ENCODE measurements around the gene LOXL1.
"Not testable (repeated sequence)": the region's sequence is repeated elsewhere in the genome, so short reads cannot be mapped to it uniquely, and the experiment has no call there.

LOXL1 gene

GRCh38 chr15:73934281-73934680, 8.0 kb downstream of the LOXL1 start:
- no peak for TF ChIP-seq CTCF (IDR thresholded peaks at IDR 0.05; ENCODE audit: unreplicated experiment in 3 of 3)
- H3K27ac Mint-ChIP-seq = peak overlapping the region in 1 of 3 experiments; percentile 92
- H3K36me3 Mint-ChIP-seq (ENCODE audit: low read depth) = no peaks in the 10 kb centered on the region
- no peaks in the 10 kb centered on the region for H3K27me3 Mint-ChIP-seq (ENCODE audit: low read depth)
- no peaks in the 10 kb centered on the region for H3K9me3 Mint-ChIP-seq
- H3K4me3 Mint-ChIP-seq = no peak overlapping the region
- H3K4me1 Mint-ChIP-seq = peaks cover 55% of the 10 kb centered on the region

- Mint-ChIP-seq H3K27ac (peak overlapping the region; percentile 88 to 94 (median 92)), H3K4me1 (peaks cover 59% of the 10 kb centered on the region), H3K36me3 (ENCODE audit: low read depth) (no peaks in the 10 kb centered on the region), H3K27me3 (ENCODE audit: low read depth) (no peaks in the 10 kb centered on the region), H3K4me3 (peak overlapping the region; percentile 32 to 75 (median 54)), H3K9me3 (no peaks in the 10 kb centered on the region)
- TF ChIP-seq CTCF (IDR thresholded peaks at IDR 0.05; ENCODE audit: unreplicated experiment in 3 of 3) = no peak
Measured at GRCh38 chr15:73935547-73935946, 9.3 kb downstream of the LOXL1 start.

GRCh38 chr15:73936181-73936580, 9.9 kb downstream of the LOXL1 start:
- Mint-ChIP-seq H3K36me3 (ENCODE audit: low read depth) (no peaks in the 10 kb centered on the region), H3K9me3 (no peaks in the 10 kb centered on the region), H3K4me3 (peak overlapping the region; percentile 54 to 75 (median 55)), H3K27me3 (ENCODE audit: low read depth) (no peaks in the 10 kb centered on the region), H3K4me1 (peaks cover 56% of the 10 kb centered on the region), H3K27ac (peak overlapping the region; percentile 88 to 94 (median 92))
- peak in 2 of 3 experiments; percentile 26 to 39 for TF ChIP-seq CTCF (IDR thresholded peaks at IDR 0.05; ENCODE audit: unreplicated experiment in 3 of 3)

- peaks cover 56% of the 10 kb centered on the region for H3K4me1 Mint-ChIP-seq
- peak overlapping the region; percentile 88 to 94 (median 92) for H3K27ac Mint-ChIP-seq
- TF ChIP-seq CTCF (IDR thresholded peaks at IDR 0.05; ENCODE audit: unreplicated experiment in 3 of 3) = no peak
- H3K36me3 Mint-ChIP-seq (ENCODE audit: low read depth) = no peaks in the 10 kb centered on the region
- peak overlapping the region; percentile 54 to 75 (median 55) for H3K4me3 Mint-ChIP-seq
- H3K27me3 Mint-ChIP-seq (ENCODE audit: low read depth) = no peaks in the 10 kb centered on the region
- no peaks in the 10 kb centered on the region for H3K9me3 Mint-ChIP-seq
Measured at GRCh38 chr15:73936588-73937290, 10.5 kb downstream of the LOXL1 start.

GRCh38 chr15:73937296-73937695, 11.0 kb downstream of the LOXL1 start:
- H3K9me3 Mint-ChIP-seq = no peaks in the 10 kb centered on the region
- no peaks in the 10 kb centered on the region for H3K27me3 Mint-ChIP-seq (ENCODE audit: low read depth)
- TF ChIP-seq CTCF (IDR thresholded peaks at IDR 0.05; ENCODE audit: unreplicated experiment in 3 of 3) = no peak
- peaks cover 60% of the 10 kb centered on the region for H3K4me1 Mint-ChIP-seq
- no peaks in the 10 kb centered on the region for H3K36me3 Mint-ChIP-seq (ENCODE audit: low read depth)
- H3K4me3 Mint-ChIP-seq = peak overlapping the region in 1 of 3 experiments; percentile 75
- peak overlapping the region; percentile 88 to 94 (median 92) for H3K27ac Mint-ChIP-seq

- Mint-ChIP-seq H3K4me1 (peaks cover 64% of the 10 kb centered on the region), H3K9me3 (no peaks in the 10 kb centered on the region), H3K36me3 (ENCODE audit: low read depth) (no peaks in the 10 kb centered on the region), H3K27ac (no peak overlapping the region), H3K27me3 (ENCODE audit: low read depth) (no peaks in the 10 kb centered on the region), H3K4me3 (no peak overlapping the region)
- TF ChIP-seq CTCF (IDR thresholded peaks at IDR 0.05; ENCODE audit: unreplicated experiment in 3 of 3) = no peak
Measured at GRCh38 chr15:73937726-73938125, 11.5 kb downstream of the LOXL1 start.

- not testable (repeated sequence) for H3K36me3 Mint-ChIP-seq (ENCODE audit: low read depth); H3K4me3 Mint-ChIP-seq; H3K27me3 Mint-ChIP-seq (ENCODE audit: low read depth); H3K9me3 Mint-ChIP-seq
- peaks cover 70% of the 10 kb centered on the region for H3K4me1 Mint-ChIP-seq
- H3K27ac Mint-ChIP-seq = peak overlapping the region in 1 of 3 experiments; percentile 69
Measured at GRCh38 chr15:73938516-73938915, 12.3 kb downstream of the LOXL1 start.
